ENCODE data around the gene UST.

Gene UST

DNA sequence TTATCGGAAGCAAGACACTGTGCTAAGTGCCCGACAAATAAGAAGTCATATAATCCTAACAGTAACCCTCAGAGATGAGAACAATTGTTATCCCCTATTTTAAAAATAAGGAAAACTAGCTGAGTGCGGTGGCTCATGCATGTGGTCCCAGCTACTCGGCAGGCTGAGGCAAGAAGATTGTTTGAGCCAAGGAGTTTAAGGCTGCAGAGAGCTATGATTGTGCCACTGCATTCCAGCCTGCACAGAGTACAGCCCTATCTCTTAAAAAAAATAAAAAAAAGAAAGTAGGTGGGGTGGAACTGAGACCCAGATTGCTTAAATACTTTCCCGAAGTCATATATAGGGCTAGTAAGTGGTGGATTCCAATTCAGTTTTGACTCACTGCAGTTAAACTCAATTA, 84.7 kb downstream of the UST start:
- TF ChIP-seq, protein P1, sequence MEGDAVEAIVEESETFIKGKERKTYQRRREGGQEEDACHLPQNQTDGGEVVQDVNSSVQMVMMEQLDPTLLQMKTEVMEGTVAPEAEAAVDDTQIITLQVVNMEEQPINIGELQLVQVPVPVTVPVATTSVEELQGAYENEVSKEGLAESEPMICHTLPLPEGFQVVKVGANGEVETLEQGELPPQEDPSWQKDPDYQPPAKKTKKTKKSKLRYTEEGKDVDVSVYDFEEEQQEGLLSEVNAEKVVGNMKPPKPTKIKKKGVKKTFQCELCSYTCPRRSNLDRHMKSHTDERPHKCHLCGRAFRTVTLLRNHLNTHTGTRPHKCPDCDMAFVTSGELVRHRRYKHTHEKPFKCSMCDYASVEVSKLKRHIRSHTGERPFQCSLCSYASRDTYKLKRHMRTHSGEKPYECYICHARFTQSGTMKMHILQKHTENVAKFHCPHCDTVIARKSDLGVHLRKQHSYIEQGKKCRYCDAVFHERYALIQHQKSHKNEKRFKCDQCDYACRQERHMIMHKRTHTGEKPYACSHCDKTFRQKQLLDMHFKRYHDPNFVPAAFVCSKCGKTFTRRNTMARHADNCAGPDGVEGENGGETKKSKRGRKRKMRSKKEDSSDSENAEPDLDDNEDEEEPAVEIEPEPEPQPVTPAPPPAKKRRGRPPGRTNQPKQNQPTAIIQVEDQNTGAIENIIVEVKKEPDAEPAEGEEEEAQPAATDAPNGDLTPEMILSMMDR (IDR thresholded peaks at IDR 0.05; ENCODE audit: low read depth, low read length, missing control alignments) = no peak
- H3K36me3 ChIP-seq (replicated peaks) = no peaks in the 10 kb centered on the region
- in situ Hi-C loops (cut with HindIII; ENCODE audit: low pct_ligation_motif_present, low sequenced_read_pairs) = no loop called here
- peak; percentile 34 for DNase-seq
- H3K27ac ChIP-seq = no peak overlapping the region
- no peaks in the 10 kb centered on the region for H3K27me3 ChIP-seq (replicated peaks)
- H3K4me3 ChIP-seq (ENCODE audit: low read depth, low read length) = no peak overlapping the region

DNA sequence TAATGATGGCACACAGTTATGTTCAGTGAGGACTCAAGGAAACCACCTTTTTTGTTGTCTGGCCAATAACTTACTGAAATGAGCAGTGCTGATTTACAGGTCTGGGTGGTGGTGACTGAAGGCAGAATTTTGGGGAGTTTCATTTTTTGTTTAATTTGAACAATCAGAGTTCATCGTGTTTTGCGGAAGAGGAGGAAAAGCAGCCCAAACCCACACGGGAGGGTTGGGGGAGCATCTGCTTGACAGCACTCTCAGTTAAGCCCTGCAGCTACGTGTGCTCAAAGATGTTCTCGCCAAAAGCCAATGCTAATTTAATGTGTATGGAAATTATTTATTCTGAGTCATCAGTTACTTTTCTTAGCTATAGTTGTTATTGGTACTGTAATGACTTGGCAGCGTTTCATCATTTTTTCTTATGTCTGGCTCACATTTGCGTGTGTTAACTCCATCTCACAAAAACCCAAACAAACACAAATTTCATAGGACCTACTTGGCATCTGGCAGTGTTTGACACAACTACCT, 89.2 kb downstream of the UST start:
- H3K4me3 ChIP-seq (ENCODE audit: low read depth, low read length) = no peak overlapping the region
- peak; percentile 27 for DNase-seq
- H3K36me3 ChIP-seq (replicated peaks) = no peaks in the 10 kb centered on the region
- in situ Hi-C loops (cut with HindIII; ENCODE audit: low pct_ligation_motif_present, low sequenced_read_pairs) = no loop called here
- TF ChIP-seq, protein P1 (IDR thresholded peaks at IDR 0.05; ENCODE audit: low read depth, low read length, missing control alignments) = no peak
- H3K27ac ChIP-seq = no peak overlapping the region
- H3K27me3 ChIP-seq (replicated peaks) = no peaks in the 10 kb centered on the region

- H3K27ac ChIP-seq = no peak overlapping the region
- TF ChIP-seq, protein P1 (IDR thresholded peaks at IDR 0.05; ENCODE audit: low read depth, low read length, missing control alignments) = no peak
- no peaks in the 10 kb centered on the region for H3K27me3 ChIP-seq (replicated peaks)
- DNase-seq = no peak
- in situ Hi-C loops (cut with HindIII; ENCODE audit: low pct_ligation_motif_present, low sequenced_read_pairs) = no loop called here
- no peak overlapping the region for H3K4me3 ChIP-seq (ENCODE audit: low read depth, low read length)
- no peaks in the 10 kb centered on the region for H3K36me3 ChIP-seq (replicated peaks)
Measured at GRCh38 chr6:148836751-148837150, 89.9 kb downstream of the UST start.

- TF ChIP-seq, protein P1 (IDR thresholded peaks at IDR 0.05; ENCODE audit: low read depth, low read length, missing control alignments) = no peak
- in situ Hi-C loops (cut with HindIII; ENCODE audit: low pct_ligation_motif_present, low sequenced_read_pairs) = no loop called here
- no peak for DNase-seq
- Histone ChIP-seq H3K36me3 (replicated peaks) (no peaks in the 10 kb centered on the region), H3K27ac (no peak overlapping the region), H3K4me3 (ENCODE audit: low read depth, low read length) (no peak overlapping the region), H3K27me3 (replicated peaks) (no peaks in the 10 kb centered on the region)
Measured at GRCh38 chr6:148837941-148838340, 91.1 kb downstream of the UST start.

DNA sequence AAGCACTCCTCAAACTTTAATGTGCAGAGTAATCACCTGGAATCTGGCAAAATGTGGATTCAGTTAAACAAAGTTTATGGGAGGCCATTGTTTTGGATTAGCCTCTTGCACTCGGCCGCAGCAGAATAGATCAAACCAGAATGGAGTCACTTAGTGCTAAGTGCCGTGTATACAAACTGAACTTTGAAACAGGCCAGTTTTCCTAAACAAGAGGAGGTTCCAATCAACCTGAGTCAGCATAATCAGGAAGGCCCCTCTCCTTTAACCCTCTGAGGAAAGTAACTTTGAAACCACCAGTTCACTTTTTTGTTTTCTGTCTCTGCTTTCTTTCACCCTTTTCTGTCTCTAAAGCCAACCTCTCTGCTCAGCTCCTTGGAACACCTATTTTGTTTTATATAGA, 92.2 kb downstream of the UST start:
- DNase-seq = no peak
- Histone ChIP-seq H3K27me3 (replicated peaks) (no peaks in the 10 kb centered on the region), H3K36me3 (replicated peaks) (no peaks in the 10 kb centered on the region), H3K4me3 (ENCODE audit: low read depth, low read length) (no peak overlapping the region), H3K27ac (no peak overlapping the region)
- TF ChIP-seq, protein P1 (IDR thresholded peaks at IDR 0.05; ENCODE audit: low read depth, low read length, missing control alignments) = no peak
- in situ Hi-C loops (cut with HindIII; ENCODE audit: low pct_ligation_motif_present, low sequenced_read_pairs) = no loop called here

GRCh38 chr6:148840256-148840655, 93.4 kb downstream of the UST start:
- H3K27ac ChIP-seq = no peak overlapping the region
- H3K36me3 ChIP-seq (replicated peaks) = no peaks in the 10 kb centered on the region
- no peak overlapping the region for H3K4me3 ChIP-seq (ENCODE audit: low read depth, low read length)
- DNase-seq = no peak
- in situ Hi-C loops (cut with HindIII; ENCODE audit: low pct_ligation_motif_present, low sequenced_read_pairs) = no loop called here
- no peaks in the 10 kb centered on the region for H3K27me3 ChIP-seq (replicated peaks)
- TF ChIP-seq, protein P1 (IDR thresholded peaks at IDR 0.05; ENCODE audit: low read depth, low read length, missing control alignments) = no peak
